HL-60 (cell line): ENCODE measurements around the gene VPS26C.

Source experiments
- POLR2AphosphoS5 ChIP-seq: IDR thresholded peaks from 2 replicates; pipeline ENCODE4 v1.6.1; 2012; ENCODE audit warnings: low read depth
- SPI1 ChIP-seq: IDR thresholded peaks from 2 replicates; pipeline ENCODE4 v1.6.1; 2012; ENCODE audit warnings: low read depth, mild to moderate bottlenecking, borderline replicate concordance
- TF ChIP-seq, protein P1 (sequence below): IDR thresholded peaks from one replicate; pipeline ENCODE4 v1.5.1; 2011; ENCODE audit warnings: low read length, control low read depth, inconsistent platforms; ENCODE audit not compliant: insufficient read depth
- TF ChIP-seq, protein P2 (sequence below): IDR thresholded peaks from 2 replicates; pipeline ENCODE4 v1.6.1; 2012; ENCODE audit warnings: low read depth; ENCODE audit not compliant: insufficient replicate concordance

DNA sequence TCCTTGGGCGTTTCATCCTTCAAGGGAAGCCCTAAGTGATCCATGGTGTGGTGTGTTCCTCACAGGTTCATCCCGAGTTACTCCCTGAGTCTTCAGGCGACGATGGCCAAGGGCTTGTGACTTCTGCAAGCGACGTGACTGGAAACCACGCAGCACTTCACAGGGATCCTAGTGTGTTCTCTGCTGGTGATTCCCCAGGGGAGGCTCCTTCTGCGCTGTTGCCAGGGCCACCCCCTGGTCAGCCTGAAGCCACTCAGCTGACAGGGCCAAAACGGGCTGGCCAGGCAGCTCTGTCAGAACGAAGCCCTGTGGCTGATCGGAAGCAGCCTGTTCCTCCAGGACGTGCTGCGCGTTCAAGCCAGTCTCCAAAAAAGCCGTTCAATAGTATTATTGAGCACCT is 71.5 kb downstream of the VPS26C start:
- TF ChIP-seq, protein P1, sequence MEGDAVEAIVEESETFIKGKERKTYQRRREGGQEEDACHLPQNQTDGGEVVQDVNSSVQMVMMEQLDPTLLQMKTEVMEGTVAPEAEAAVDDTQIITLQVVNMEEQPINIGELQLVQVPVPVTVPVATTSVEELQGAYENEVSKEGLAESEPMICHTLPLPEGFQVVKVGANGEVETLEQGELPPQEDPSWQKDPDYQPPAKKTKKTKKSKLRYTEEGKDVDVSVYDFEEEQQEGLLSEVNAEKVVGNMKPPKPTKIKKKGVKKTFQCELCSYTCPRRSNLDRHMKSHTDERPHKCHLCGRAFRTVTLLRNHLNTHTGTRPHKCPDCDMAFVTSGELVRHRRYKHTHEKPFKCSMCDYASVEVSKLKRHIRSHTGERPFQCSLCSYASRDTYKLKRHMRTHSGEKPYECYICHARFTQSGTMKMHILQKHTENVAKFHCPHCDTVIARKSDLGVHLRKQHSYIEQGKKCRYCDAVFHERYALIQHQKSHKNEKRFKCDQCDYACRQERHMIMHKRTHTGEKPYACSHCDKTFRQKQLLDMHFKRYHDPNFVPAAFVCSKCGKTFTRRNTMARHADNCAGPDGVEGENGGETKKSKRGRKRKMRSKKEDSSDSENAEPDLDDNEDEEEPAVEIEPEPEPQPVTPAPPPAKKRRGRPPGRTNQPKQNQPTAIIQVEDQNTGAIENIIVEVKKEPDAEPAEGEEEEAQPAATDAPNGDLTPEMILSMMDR = no peak
- no peak for TF ChIP-seq POLR2AphosphoS5
- TF ChIP-seq, protein P2, sequence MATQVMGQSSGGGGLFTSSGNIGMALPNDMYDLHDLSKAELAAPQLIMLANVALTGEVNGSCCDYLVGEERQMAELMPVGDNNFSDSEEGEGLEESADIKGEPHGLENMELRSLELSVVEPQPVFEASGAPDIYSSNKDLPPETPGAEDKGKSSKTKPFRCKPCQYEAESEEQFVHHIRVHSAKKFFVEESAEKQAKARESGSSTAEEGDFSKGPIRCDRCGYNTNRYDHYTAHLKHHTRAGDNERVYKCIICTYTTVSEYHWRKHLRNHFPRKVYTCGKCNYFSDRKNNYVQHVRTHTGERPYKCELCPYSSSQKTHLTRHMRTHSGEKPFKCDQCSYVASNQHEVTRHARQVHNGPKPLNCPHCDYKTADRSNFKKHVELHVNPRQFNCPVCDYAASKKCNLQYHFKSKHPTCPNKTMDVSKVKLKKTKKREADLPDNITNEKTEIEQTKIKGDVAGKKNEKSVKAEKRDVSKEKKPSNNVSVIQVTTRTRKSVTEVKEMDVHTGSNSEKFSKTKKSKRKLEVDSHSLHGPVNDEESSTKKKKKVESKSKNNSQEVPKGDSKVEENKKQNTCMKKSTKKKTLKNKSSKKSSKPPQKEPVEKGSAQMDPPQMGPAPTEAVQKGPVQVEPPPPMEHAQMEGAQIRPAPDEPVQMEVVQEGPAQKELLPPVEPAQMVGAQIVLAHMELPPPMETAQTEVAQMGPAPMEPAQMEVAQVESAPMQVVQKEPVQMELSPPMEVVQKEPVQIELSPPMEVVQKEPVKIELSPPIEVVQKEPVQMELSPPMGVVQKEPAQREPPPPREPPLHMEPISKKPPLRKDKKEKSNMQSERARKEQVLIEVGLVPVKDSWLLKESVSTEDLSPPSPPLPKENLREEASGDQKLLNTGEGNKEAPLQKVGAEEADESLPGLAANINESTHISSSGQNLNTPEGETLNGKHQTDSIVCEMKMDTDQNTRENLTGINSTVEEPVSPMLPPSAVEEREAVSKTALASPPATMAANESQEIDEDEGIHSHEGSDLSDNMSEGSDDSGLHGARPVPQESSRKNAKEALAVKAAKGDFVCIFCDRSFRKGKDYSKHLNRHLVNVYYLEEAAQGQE = no peak
- TF ChIP-seq SPI1 = no peak
